ENCODE results near the gene LPO. TPM values are rescaled to one million over a fixed set of nuclear protein-coding genes. Genes with fewer than 3 reads are reported as not detected.

LPO gene
- total and polyA plus RNA-seq, 9 of the 15 experiments (the other 6 are each of a cell fraction or from before 2014, with no cell fraction given), result 0.07 to 0.11 TPM; not detected in 7

GRCh38 chr17:58318065-58318481 lies 79.7 kb downstream of the LPO start (continued):
- TF ChIP-seq U2AF1 (optimal IDR thresholded peaks at IDR 0.05; ENCODE audit: low read depth, low read length) (no peak), ILK (tag; IDR thresholded peaks at IDR 0.05; ENCODE audit: borderline replicate concordance, low read depth) (no peak), HSF4 (CRISPR knock-in tag; IDR thresholded peaks at IDR 0.05; ENCODE audit: borderline replicate concordance) (no peak), SIX5 (IDR thresholded peaks at IDR 0.05; ENCODE audit: borderline replicate concordance in 1 of 2, insufficient read depth in 1 of 2, low read depth in 1 of 2, low read length in 2 of 2) (no peak), XRCC5 (IDR thresholded peaks at IDR 0.05; ENCODE audit: low read depth, low read length) (no peak), YBX1 (IDR thresholded peaks at IDR 0.05) (no peak), THRAP3 (IDR thresholded peaks at IDR 0.05; ENCODE audit: borderline replicate concordance) (no peak)

Other genes with a start within 250 kb of the LPO start
Only the 7 nearest of the 11 such genes appear.
- not detected in 2 replicates for gene OR4D1, start 90.2 kb upstream of the LPO start, total RNA-seq (2014; rRNA removed)
- not detected in 2 replicates for gene OR4D1, start 90.2 kb upstream of the LPO start, total RNA-seq (2014; rRNA removed; fragmentation: Illumina TruSeq; extraction: Trizol)
- gene OR4D1, start 90.2 kb upstream of the LPO start, total RNA-seq (2015; rRNA removed; fragmentation: Illumina TruSeq; extraction: Trizol), result not detected in 2 replicates
- not detected in 2 replicates for gene OR4D1, start 90.2 kb upstream of the LPO start, total RNA-seq (2021)
- not detected in 2 replicates for gene OR4D1, start 90.2 kb upstream of the LPO start, polyA plus RNA-seq (2011; rRNA removed)
- not detected in 2 replicates for gene OR4D1, start 90.2 kb upstream of the LPO start, polyA plus RNA-seq (2014; fragmentation: Illumina TruSeq; extraction: Trizol)
- gene OR4D1, start 90.2 kb upstream of the LPO start, polyA plus RNA-seq (2014; fragmentation: Nextera tagmentation; extraction: Ambion mirVana), result not detected
- gene OR4D1, start 90.2 kb upstream of the LPO start, polyA plus RNA-seq (2014; rRNA removed), result not detected in 2 replicates
- not detected in 2 replicates for gene OR4D2, start 71.6 kb upstream of the LPO start, total RNA-seq (2014; rRNA removed)
- not detected in 2 replicates for gene OR4D2, start 71.6 kb upstream of the LPO start, total RNA-seq (2014; rRNA removed; fragmentation: Illumina TruSeq; extraction: Trizol)
- not detected in 2 replicates for gene OR4D2, start 71.6 kb upstream of the LPO start, total RNA-seq (2015; rRNA removed; fragmentation: Illumina TruSeq; extraction: Trizol)
- not detected in 2 replicates for gene OR4D2, start 71.6 kb upstream of the LPO start, total RNA-seq (2021)
- not detected in 2 replicates for gene OR4D2, start 71.6 kb upstream of the LPO start, polyA plus RNA-seq (2011; rRNA removed)
- gene OR4D2, start 71.6 kb upstream of the LPO start, polyA plus RNA-seq (2014; fragmentation: Illumina TruSeq; extraction: Trizol), result not detected in 2 replicates
- gene OR4D2, start 71.6 kb upstream of the LPO start, polyA plus RNA-seq (2014; fragmentation: Nextera tagmentation; extraction: Ambion mirVana), result not detected
- not detected in 2 replicates for gene OR4D2, start 71.6 kb upstream of the LPO start, polyA plus RNA-seq (2014; rRNA removed)
- 0.08 TPM in 1 of 2 replicates, not detected in the other for gene EPX, start 45.9 kb upstream of the LPO start, total RNA-seq (2014; rRNA removed)
- gene EPX, start 45.9 kb upstream of the LPO start, total RNA-seq (2014; rRNA removed; fragmentation: Illumina TruSeq; extraction: Trizol), result not detected in 2 replicates
- gene EPX, start 45.9 kb upstream of the LPO start, total RNA-seq (2015; rRNA removed; fragmentation: Illumina TruSeq; extraction: Trizol), result 0.33 and 0.45 TPM in 2 replicates
- 0.20 and 0.22 TPM in 2 replicates for gene EPX, start 45.9 kb upstream of the LPO start, total RNA-seq (2021)
- gene EPX, start 45.9 kb upstream of the LPO start, polyA plus RNA-seq (2011; rRNA removed), result not detected in 2 replicates
- gene EPX, start 45.9 kb upstream of the LPO start, polyA plus RNA-seq (2014; fragmentation: Illumina TruSeq; extraction: Trizol), result 0.21 and 0.30 TPM in 2 replicates
- under 1 TPM; 0.07 to 0.11 TPM for gene EPX, start 45.9 kb upstream of the LPO start, polyA plus RNA-seq (2014; fragmentation: Nextera tagmentation; extraction: Ambion mirVana)
- 0.17 and 0.22 TPM in 2 replicates for gene EPX, start 45.9 kb upstream of the LPO start, polyA plus RNA-seq (2014; rRNA removed)
- gene MKS1, start 19.3 kb upstream of the LPO start, total RNA-seq (2014; rRNA removed), result 21.1 and 25.7 TPM in 2 replicates
- 18.0 and 18.8 TPM in 2 replicates for gene MKS1, start 19.3 kb upstream of the LPO start, total RNA-seq (2014; rRNA removed; fragmentation: Illumina TruSeq; extraction: Trizol)
- gene MKS1, start 19.3 kb upstream of the LPO start, total RNA-seq (2015; rRNA removed; fragmentation: Illumina TruSeq; extraction: Trizol), result 20.3 and 21.7 TPM in 2 replicates
- gene MKS1, start 19.3 kb upstream of the LPO start, total RNA-seq (2021), result 27.0 and 27.5 TPM in 2 replicates
- 27.1 and 40.0 TPM in 2 replicates for gene MKS1, start 19.3 kb upstream of the LPO start, polyA plus RNA-seq (2011; rRNA removed)
- gene MKS1, start 19.3 kb upstream of the LPO start, polyA plus RNA-seq (2014; fragmentation: Illumina TruSeq; extraction: Trizol), result 27.8 and 31.0 TPM in 2 replicates
- 10 to 100 TPM; 16.3 to 27.8 TPM for gene MKS1, start 19.3 kb upstream of the LPO start, polyA plus RNA-seq (2014; fragmentation: Nextera tagmentation; extraction: Ambion mirVana)
- gene MKS1, start 19.3 kb upstream of the LPO start, polyA plus RNA-seq (2014; rRNA removed), result 23.5 and 25.9 TPM in 2 replicates
- not detected in 2 replicates for gene MPO, start 42.4 kb downstream of the LPO start, total RNA-seq (2014; rRNA removed)
- gene MPO, start 42.4 kb downstream of the LPO start, total RNA-seq (2014; rRNA removed; fragmentation: Illumina TruSeq; extraction: Trizol), result not detected in 2 replicates
- gene MPO, start 42.4 kb downstream of the LPO start, total RNA-seq (2015; rRNA removed; fragmentation: Illumina TruSeq; extraction: Trizol), result not detected in 2 replicates
- gene MPO, start 42.4 kb downstream of the LPO start, total RNA-seq (2021), result 0.47 TPM in 1 of 2 replicates, not detected in the other
- 0.15 and 0.39 TPM in 2 replicates for gene MPO, start 42.4 kb downstream of the LPO start, polyA plus RNA-seq (2011; rRNA removed)
- 0.06 TPM in 1 of 2 replicates, not detected in the other for gene MPO, start 42.4 kb downstream of the LPO start, polyA plus RNA-seq (2014; fragmentation: Illumina TruSeq; extraction: Trizol)
- under 1 TPM in 1 of 2 experiments, not detected in 1; 0.04 TPM for gene MPO, start 42.4 kb downstream of the LPO start, polyA plus RNA-seq (2014; fragmentation: Nextera tagmentation; extraction: Ambion mirVana)
- 0.03 TPM in 1 of 2 replicates, not detected in the other for gene MPO, start 42.4 kb downstream of the LPO start, polyA plus RNA-seq (2014; rRNA removed)
- gene TSPOAP1, start 90.2 kb downstream of the LPO start, total RNA-seq (2014; rRNA removed), result 1.0 and 1.8 TPM in 2 replicates
- gene TSPOAP1, start 90.2 kb downstream of the LPO start, total RNA-seq (2014; rRNA removed; fragmentation: Illumina TruSeq; extraction: Trizol), result 0.57 and 0.87 TPM in 2 replicates
- 0.94 and 1.2 TPM in 2 replicates for gene TSPOAP1, start 90.2 kb downstream of the LPO start, total RNA-seq (2015; rRNA removed; fragmentation: Illumina TruSeq; extraction: Trizol)
- gene TSPOAP1, start 90.2 kb downstream of the LPO start, total RNA-seq (2021), result 1.7 and 3.3 TPM in 2 replicates
- gene TSPOAP1, start 90.2 kb downstream of the LPO start, polyA plus RNA-seq (2011; rRNA removed), result 3.2 and 3.3 TPM in 2 replicates
- 1.1 and 1.2 TPM in 2 replicates for gene TSPOAP1, start 90.2 kb downstream of the LPO start, polyA plus RNA-seq (2014; fragmentation: Illumina TruSeq; extraction: Trizol)
- not detected for gene TSPOAP1, start 90.2 kb downstream of the LPO start, polyA plus RNA-seq (2014; fragmentation: Nextera tagmentation; extraction: Ambion mirVana)
- gene TSPOAP1, start 90.2 kb downstream of the LPO start, polyA plus RNA-seq (2014; rRNA removed), result 1.6 and 3.9 TPM in 2 replicates
- 62.1 and 94.0 TPM in 2 replicates for gene SUPT4H1, start 113.6 kb downstream of the LPO start, total RNA-seq (2014; rRNA removed)
- gene SUPT4H1, start 113.6 kb downstream of the LPO start, total RNA-seq (2014; rRNA removed; fragmentation: Illumina TruSeq; extraction: Trizol), result 102 and 108 TPM in 2 replicates
- 90.6 and 94.8 TPM in 2 replicates for gene SUPT4H1, start 113.6 kb downstream of the LPO start, total RNA-seq (2015; rRNA removed; fragmentation: Illumina TruSeq; extraction: Trizol)
- 105 and 111 TPM in 2 replicates for gene SUPT4H1, start 113.6 kb downstream of the LPO start, total RNA-seq (2021)
- 198 and 273 TPM in 2 replicates for gene SUPT4H1, start 113.6 kb downstream of the LPO start, polyA plus RNA-seq (2011; rRNA removed)
- gene SUPT4H1, start 113.6 kb downstream of the LPO start, polyA plus RNA-seq (2014; fragmentation: Illumina TruSeq; extraction: Trizol), result 116 and 140 TPM in 2 replicates
- gene SUPT4H1, start 113.6 kb downstream of the LPO start, polyA plus RNA-seq (2014; fragmentation: Nextera tagmentation; extraction: Ambion mirVana), result 100 to 1,000 TPM; 235 to 320 TPM
- gene SUPT4H1, start 113.6 kb downstream of the LPO start, polyA plus RNA-seq (2014; rRNA removed), result 113 and 117 TPM in 2 replicates

Measured in K562 (cell line).